ENCODE results near the gene VMAC.

The VMAC gene

DNA sequence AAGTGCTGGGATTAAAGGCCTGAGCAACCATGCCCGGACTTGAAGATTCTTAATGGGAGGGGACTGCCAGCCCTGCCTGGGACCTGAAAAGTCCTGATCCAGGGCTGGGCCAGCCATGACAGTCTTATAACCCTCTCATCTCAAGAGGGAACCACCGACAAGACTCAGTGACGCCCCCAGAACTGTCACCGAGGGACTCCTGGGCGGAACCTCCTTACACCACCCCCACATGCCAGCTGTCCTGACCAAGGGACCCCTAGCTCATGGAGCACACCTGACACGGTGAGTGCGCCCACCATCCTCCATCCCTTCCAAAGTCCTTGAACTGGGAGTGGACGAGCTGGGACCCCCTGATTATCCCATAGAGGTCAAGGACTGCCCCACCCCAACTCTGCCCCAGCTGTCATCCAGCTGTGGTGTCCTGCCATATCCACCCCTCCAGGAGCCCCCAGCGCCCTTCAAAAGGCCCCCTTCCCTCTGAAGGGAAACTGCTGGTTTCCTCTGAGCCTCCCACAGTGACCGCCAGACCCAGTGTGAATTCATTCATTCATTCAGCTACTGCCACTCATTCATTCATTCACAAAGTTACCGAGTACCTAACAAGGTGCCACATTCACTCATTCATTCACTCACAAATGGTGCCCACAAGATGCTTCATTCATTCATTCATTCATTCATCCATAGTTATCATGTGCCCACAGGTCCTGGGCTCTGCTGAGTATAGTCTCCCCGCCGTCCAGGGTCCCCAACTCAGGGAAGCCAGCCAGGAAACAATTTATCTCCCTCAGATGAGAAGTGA, 4.7 kb upstream of the VMAC start:
- Histone ChIP-seq H3K27ac (ENCODE audit: low read length) (no peak overlapping the region), H3K4me3 (ENCODE audit: low read length) (no peak overlapping the region), H3K9ac (ENCODE audit: low read depth, low read length) (no peak overlapping the region), H3K36me3 (ENCODE audit: insufficient read depth, low read depth, low read length) (peaks cover 25% of the 10 kb centered on the region; the same call in 1 of the 2 replicates), H3K27me3 (ENCODE audit: insufficient read depth, low read length) (no peaks in the 10 kb centered on the region), H3K4me1 (ENCODE audit: insufficient read depth, low read length) (no peaks in the 10 kb centered on the region), H3K9me3 (ENCODE audit: insufficient read depth, low read depth, low read length) (no peaks in the 10 kb centered on the region)

DNA sequence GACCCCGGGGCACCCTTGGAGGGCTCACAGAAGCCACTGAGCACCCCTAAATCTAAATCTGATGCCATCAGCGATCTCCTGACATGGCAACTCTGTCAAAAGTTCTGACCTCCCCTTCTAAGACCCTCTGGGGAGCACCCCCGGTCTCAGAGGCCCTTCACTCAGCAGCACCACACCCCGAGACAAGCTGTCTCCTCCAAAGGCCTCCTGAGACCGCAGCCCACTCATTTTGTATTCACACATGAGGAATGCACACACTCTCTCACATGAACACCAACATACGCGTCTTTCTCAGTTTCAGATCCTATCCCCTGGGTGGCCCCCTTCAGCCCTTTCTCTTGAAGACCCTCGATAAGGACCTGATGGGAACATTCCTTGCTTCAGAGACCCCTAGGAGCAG, 3.7 kb upstream of the VMAC start:
- no peak overlapping the region for H3K4me3 ChIP-seq (ENCODE audit: low read length)

DNA sequence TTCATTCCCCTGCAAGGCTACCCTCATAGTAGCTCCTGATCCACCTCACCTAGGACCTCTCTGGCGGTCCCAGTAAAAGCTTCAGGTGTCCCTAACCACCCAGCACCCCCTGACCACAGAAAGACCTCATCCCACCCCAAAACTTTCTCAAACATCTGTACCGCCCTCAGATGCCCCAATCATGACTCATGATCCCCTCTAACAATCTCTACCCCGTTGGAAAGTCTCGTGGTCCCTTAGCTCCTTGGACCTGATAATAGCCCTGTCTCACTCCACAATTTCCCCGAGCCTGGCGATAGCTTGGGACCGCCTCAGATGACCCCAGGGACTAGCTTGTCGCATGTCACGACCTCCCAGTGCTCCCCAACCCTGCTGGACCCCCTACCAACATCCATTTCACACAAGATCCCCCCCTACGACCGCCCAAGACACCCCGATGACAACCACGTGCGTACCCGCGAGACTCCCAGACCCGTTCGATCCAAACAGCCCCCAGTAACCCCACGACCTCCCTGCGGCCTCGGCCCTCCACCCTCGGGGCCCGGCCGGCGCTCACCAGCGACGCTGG, 1.5 kb upstream of the VMAC start:
- peak overlapping the region; percentile 99 for H3K4me3 ChIP-seq (ENCODE audit: low read length)
- H3K27ac ChIP-seq (ENCODE audit: low read length) = peak overlapping the region; percentile 28
- H3K27me3 ChIP-seq (ENCODE audit: insufficient read depth, low read length) = no peaks in the 10 kb centered on the region
- no peaks in the 10 kb centered on the region for H3K9me3 ChIP-seq (ENCODE audit: insufficient read depth, low read depth, low read length)
- no peaks in the 10 kb centered on the region for H3K4me1 ChIP-seq (ENCODE audit: insufficient read depth, low read length)
- peaks cover 13% of the 10 kb centered on the region; the same call in 1 of the 2 replicates for H3K36me3 ChIP-seq (ENCODE audit: insufficient read depth, low read depth, low read length)
- peak overlapping the region; percentile 99 for H3K9ac ChIP-seq (ENCODE audit: low read depth, low read length)

More for the DNA sequence above, 3.7 kb upstream of the VMAC start:
- Histone ChIP-seq H3K36me3 (ENCODE audit: insufficient read depth, low read depth, low read length) (peaks cover 14% of the 10 kb centered on the region; the same call in 1 of the 2 replicates), H3K9me3 (ENCODE audit: insufficient read depth, low read depth, low read length) (no peaks in the 10 kb centered on the region), H3K4me1 (ENCODE audit: insufficient read depth, low read length) (no peaks in the 10 kb centered on the region), H3K27ac (ENCODE audit: low read length) (no peak overlapping the region), H3K27me3 (ENCODE audit: insufficient read depth, low read length) (no peaks in the 10 kb centered on the region), H3K9ac (ENCODE audit: low read depth, low read length) (no peak overlapping the region)

DNA sequence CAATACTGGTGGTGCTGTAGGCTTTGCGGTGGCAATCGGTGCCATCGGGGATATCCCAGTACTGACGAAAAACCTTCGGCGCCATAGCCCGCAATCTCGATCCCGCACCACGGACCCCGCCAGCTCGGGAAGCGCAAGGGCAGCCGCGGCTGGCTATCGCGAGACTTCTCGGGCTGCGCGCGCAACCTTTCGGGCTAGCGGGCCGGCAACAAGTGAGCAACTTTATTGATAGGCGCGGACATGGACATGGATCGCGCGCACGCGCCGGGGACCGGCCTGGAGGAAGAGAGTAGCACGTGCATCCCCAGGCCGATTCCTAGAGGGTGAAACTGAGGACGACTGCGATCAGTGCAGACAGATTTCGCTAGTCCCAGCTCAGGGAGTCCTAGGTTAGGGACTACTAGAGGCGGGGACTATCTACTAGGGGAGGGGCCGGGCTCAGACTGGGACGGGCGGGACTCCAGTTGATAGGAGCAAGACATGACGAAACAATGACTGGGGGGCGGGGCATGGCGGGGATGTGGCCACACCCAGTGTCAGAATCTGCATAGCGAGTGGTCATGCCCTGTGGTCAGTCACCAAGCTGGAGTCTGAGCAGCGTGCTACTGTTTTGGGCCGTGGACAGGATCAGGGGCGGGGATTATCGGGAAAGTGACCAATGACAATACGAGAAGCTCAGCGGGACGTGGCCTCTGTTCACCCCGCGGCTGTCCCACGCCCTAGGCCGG, 884 bp upstream of the VMAC start, which contains the start of gene NDUFA11:
NDUFA11 (minus strand) TSS at position 167 of the 728 bp plus-strand sequence; CDS start at position 85, 82 bp downstream.
- H3K27me3 ChIP-seq (ENCODE audit: insufficient read depth, low read length) = no peaks in the 10 kb centered on the region
- peak within 1 kb of the TSS; percentile 99 for H3K4me3 ChIP-seq (ENCODE audit: low read length)
- H3K4me1 ChIP-seq (ENCODE audit: insufficient read depth, low read length) = no peaks in the 10 kb centered on the region
- peak within 1 kb of the TSS; percentile 28 for H3K27ac ChIP-seq (ENCODE audit: low read length)
- peaks cover 13% of the 10 kb centered on the region; the same call in 1 of the 2 replicates for H3K36me3 ChIP-seq (ENCODE audit: insufficient read depth, low read depth, low read length)
- H3K9me3 ChIP-seq (ENCODE audit: insufficient read depth, low read depth, low read length) = no peaks in the 10 kb centered on the region
- H3K9ac ChIP-seq (ENCODE audit: low read depth, low read length) = peak within 1 kb of the TSS; percentile 99

DNA sequence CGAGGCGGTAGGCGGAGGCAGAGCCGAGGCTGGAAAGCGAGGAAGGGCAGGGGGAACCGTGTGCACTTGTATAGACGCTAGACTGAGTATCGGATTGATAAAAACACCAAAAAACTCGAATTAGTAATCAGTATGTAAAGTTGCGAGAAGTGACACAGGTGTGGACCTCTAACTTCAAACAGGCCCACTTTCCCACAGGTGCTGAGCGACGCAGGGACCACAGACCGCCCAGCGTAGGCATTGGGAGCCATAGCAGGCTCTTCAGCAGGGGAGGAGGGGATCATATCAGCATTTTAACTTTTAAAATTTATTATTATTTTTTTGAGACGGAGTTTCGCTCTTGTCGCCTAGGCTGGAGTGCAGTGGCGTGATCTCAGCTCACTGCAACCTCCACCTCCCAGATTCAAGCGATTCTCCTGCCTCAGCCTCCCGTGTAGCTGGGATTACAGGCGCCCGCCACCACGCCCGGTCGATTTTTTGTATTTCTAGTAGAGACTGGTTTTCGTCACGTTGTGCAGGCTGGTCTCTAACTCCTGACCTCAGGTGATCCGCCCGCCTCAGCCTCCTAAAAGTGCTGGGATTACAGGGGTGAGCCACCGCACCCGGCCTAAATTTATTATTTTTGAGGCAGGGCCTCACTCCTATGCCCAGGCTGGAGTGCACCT, 574 bp downstream of the VMAC start:
- no peaks in the 10 kb centered on the region for H3K27me3 ChIP-seq (ENCODE audit: insufficient read depth, low read length)
- H3K36me3 ChIP-seq (ENCODE audit: insufficient read depth, low read depth, low read length) = peaks cover 10% of the 10 kb centered on the region; the same call in 1 of the 2 replicates
- peak overlapping the region; percentile 73 for H3K9ac ChIP-seq (ENCODE audit: low read depth, low read length)
- H3K4me1 ChIP-seq (ENCODE audit: insufficient read depth, low read length) = no peaks in the 10 kb centered on the region
- no peak overlapping the region for H3K27ac ChIP-seq (ENCODE audit: low read length)
- no peaks in the 10 kb centered on the region for H3K9me3 ChIP-seq (ENCODE audit: insufficient read depth, low read depth, low read length)
- H3K4me3 ChIP-seq (ENCODE audit: low read length) = peak overlapping the region; percentile 99

DNA sequence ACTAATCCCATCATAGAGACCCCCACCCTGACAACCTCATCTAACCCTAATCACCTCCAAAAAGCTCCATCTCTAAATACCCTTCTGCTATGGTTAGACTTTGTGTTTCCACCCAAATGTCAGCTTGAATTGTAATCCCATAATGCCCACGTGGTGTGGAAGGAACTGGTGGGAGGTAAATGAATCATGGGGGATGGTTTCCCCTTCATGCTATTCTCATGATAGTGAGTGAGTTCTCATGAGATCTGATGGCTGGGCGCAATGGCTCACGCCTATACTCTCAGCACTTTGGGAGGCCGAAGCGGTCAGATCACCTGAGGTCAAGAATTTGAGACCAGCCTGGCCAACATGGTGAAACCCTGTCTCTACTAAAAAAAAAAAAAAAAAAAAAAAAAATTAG, 2.6 kb downstream of the VMAC start:
- Histone ChIP-seq H3K9me3 (ENCODE audit: insufficient read depth, low read depth, low read length) (no peaks in the 10 kb centered on the region), H3K4me3 (ENCODE audit: low read length) (no peak overlapping the region), H3K27me3 (ENCODE audit: insufficient read depth, low read length) (no peaks in the 10 kb centered on the region), H3K9ac (ENCODE audit: low read depth, low read length) (no peak overlapping the region), H3K27ac (ENCODE audit: low read length) (no peak overlapping the region), H3K36me3 (ENCODE audit: insufficient read depth, low read depth, low read length) (no peaks in the 10 kb centered on the region), H3K4me1 (ENCODE audit: insufficient read depth, low read length) (no peaks in the 10 kb centered on the region)

DNA sequence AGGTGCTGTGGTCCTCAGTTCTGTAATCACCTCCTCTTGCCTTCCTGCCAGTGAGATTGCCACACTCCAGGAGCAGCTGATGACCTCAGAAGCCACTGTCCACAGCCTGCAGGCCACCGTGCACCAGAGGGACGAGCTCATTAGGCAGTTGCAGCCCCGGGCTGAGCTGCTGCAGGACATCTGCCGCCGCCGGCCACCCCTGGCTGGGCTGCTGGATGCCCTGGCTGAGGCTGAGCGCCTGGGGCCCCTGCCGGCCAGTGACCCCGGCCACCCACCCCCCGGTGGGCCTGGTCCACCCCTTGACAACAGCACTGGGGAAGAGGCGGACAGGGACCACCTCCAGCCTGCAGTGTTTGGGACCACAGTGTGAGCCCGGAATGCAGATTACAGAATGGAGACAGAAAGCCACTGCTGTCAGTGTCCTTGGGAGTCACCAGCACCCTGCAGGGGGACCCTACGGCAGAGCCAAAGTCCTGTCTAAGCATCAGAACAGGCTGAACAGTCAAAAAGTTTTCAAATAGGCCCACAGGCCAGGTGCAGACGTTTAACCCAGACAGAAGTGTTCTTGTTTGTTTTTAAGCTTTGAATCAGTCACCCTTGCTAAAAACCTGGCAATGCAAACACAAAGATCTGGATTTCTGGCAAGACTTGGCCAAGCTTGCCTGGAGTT, 4.2 kb downstream of the VMAC start:
- Histone ChIP-seq H3K27ac (ENCODE audit: low read length) (no peak overlapping the region), H3K36me3 (ENCODE audit: insufficient read depth, low read depth, low read length) (no peaks in the 10 kb centered on the region), H3K27me3 (ENCODE audit: insufficient read depth, low read length) (no peaks in the 10 kb centered on the region), H3K4me1 (ENCODE audit: insufficient read depth, low read length) (no peaks in the 10 kb centered on the region), H3K9me3 (ENCODE audit: insufficient read depth, low read depth, low read length) (no peaks in the 10 kb centered on the region), H3K4me3 (ENCODE audit: low read length) (no peak overlapping the region), H3K9ac (ENCODE audit: low read depth, low read length) (no peak overlapping the region)

DNA sequence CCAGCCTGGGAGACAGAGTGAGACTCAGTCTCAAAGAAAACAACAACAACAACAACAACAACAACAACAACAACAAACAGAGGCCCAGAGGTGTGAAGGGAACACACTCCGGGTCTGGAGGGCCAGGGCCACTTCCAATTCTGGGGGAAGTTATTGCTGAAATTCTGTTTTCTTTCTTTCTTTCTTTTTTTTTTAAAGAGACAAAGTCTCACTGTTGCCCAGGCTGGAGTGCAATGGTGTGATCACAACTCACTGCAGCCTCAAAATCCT, 5.9 kb downstream of the VMAC start:
- H3K9me3 ChIP-seq (ENCODE audit: insufficient read depth, low read depth, low read length) = no peaks in the 10 kb centered on the region
- H3K27ac ChIP-seq (ENCODE audit: low read length) = no peak overlapping the region
- peaks cover 2% of the 10 kb centered on the region; the same call in 1 of the 2 replicates for H3K36me3 ChIP-seq (ENCODE audit: insufficient read depth, low read depth, low read length)
- H3K4me3 ChIP-seq (ENCODE audit: low read length) = no peak overlapping the region
- H3K27me3 ChIP-seq (ENCODE audit: insufficient read depth, low read length) = no peaks in the 10 kb centered on the region
- no peak overlapping the region for H3K9ac ChIP-seq (ENCODE audit: low read depth, low read length)
- H3K4me1 ChIP-seq (ENCODE audit: insufficient read depth, low read length) = no peaks in the 10 kb centered on the region

DNA sequence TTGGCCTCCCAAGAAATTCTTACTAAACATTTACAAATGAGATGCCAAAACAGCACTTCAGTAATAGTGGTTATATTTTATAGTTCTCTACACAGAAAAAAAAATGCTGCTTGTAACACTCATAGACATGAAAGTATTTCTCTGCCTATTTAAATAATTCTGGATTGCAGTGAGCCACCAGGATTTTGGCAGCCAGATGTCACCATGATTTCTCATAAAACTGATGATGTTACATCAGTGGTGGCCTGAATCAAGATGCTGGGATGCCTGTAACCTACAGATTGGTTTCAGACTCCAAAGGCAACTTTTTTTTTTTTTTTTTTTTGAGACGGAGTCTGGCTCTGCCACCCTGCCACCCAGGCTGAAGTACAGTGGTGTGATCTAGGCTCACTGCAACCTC, 6.7 kb downstream of the VMAC start:
- H3K4me1 ChIP-seq (ENCODE audit: insufficient read depth, low read length) = no peaks in the 10 kb centered on the region
- H3K9me3 ChIP-seq (ENCODE audit: insufficient read depth, low read depth, low read length) = no peaks in the 10 kb centered on the region
- H3K27me3 ChIP-seq (ENCODE audit: insufficient read depth, low read length) = no peaks in the 10 kb centered on the region
- no peak overlapping the region for H3K4me3 ChIP-seq (ENCODE audit: low read length)
- no peak overlapping the region for H3K9ac ChIP-seq (ENCODE audit: low read depth, low read length)
- no peak overlapping the region for H3K27ac ChIP-seq (ENCODE audit: low read length)
- peaks cover 10% of the 10 kb centered on the region for H3K36me3 ChIP-seq (ENCODE audit: insufficient read depth, low read depth, low read length)

DNA sequence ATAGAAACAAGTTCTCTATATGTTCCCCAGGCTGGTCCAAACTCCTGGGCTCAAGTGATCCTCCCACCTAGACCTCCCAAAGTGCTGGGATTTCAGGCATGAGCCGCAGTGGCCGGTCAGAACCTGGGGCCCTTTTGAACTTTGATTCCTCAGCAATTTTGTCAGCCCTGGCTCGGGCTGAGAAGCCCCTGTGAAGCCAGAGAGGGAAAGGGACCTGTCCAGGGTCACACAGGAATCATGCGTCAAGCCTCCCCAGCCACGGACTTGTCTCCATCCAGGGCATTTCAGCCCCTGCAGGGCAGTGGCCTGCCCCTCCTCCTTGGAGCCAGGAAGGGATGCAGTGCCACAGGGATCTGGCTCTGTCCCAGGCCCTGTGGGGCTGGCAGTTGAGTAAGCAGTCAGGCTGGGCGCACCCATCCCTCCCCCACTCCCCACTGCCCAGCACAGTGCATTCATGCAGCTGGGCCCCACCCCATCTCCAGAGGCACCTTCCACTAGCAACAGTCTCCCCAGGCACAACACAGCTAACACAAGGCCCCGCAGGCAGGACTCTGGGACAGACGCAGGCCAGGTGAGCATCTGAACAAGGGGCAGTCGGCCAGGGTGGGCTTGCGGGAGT, 9.2 kb downstream of the VMAC start, which contains the start of gene CAPS:
CAPS (plus strand) TSS at position 516 of the 619 bp plus-strand sequence. CDS start 153 bp downstream, outside the sequence.
- Histone ChIP-seq H3K36me3 (ENCODE audit: insufficient read depth, low read depth, low read length) (peaks cover 32% of the 10 kb centered on the region), H3K27ac (ENCODE audit: low read length) (no peak within 1 kb of the TSS), H3K9ac (ENCODE audit: low read depth, low read length) (no peak within 1 kb of the TSS), H3K4me3 (ENCODE audit: low read length) (no peak within 1 kb of the TSS), H3K27me3 (ENCODE audit: insufficient read depth, low read length) (no peaks in the 10 kb centered on the region), H3K4me1 (ENCODE audit: insufficient read depth, low read length) (no peaks in the 10 kb centered on the region), H3K9me3 (ENCODE audit: insufficient read depth, low read depth, low read length) (no peaks in the 10 kb centered on the region)

DNA sequence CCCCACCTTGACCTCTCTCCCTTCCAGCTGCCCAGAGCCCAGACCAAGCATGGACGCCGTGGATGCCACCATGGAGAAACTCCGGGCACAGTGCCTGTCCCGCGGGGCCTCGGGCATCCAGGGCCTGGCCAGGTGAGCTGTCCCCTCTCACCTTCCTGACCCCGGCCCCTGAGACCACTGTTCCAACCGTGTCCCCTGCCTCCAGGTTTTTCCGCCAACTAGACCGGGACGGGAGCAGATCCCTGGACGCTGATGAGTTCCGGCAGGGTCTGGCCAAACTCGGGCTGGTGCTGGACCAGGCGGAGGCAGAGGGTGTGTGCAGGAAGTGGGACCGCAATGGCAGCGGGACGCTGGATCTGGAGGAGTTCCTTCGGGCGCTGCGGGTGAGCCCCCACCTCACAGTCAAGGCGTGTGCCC, 9.7 kb downstream of the VMAC start:
- no peak overlapping the region for H3K27ac ChIP-seq (ENCODE audit: low read length)
- no peaks in the 10 kb centered on the region for H3K27me3 ChIP-seq (ENCODE audit: insufficient read depth, low read length)
- no peak overlapping the region for H3K4me3 ChIP-seq (ENCODE audit: low read length)
- no peaks in the 10 kb centered on the region for H3K4me1 ChIP-seq (ENCODE audit: insufficient read depth, low read length)
- H3K9me3 ChIP-seq (ENCODE audit: insufficient read depth, low read depth, low read length) = no peaks in the 10 kb centered on the region
- H3K36me3 ChIP-seq (ENCODE audit: insufficient read depth, low read depth, low read length) = peaks cover 37% of the 10 kb centered on the region
- no peak overlapping the region for H3K9ac ChIP-seq (ENCODE audit: low read depth, low read length)
